Neural progenitor cell (in vitro differentiated cells): ENCODE data around the gene PKD1L1.

Experiments used
- CTCF ChIP-seq: fragments of 200-600 bp; sonication (generic); IDR thresholded peaks from 2 replicates; pipeline ENCODE4 v1.5.1; 2017; ENCODE audit warnings: antibody characterized with exemption, mild to moderate bottlenecking
- EZH2phosphoT487 ChIP-seq: fragments of 200-600 bp; sonication (generic); IDR thresholded peaks from 2 replicates; pipeline ENCODE4 v1.6.1; 2017; ENCODE audit warnings: antibody characterized with exemption

- no peak for TF ChIP-seq CTCF
- no peak for TF ChIP-seq EZH2phosphoT487
Observed at GRCh38 chr7:47756636-47757035, 191.6 kb downstream of the PKD1L1 start.
